LNCaP clone FGC (cell line): ENCODE results near the gene MRPS12.

Experiments
- DNase-seq: peaks from one replicate; pipeline ENCODE4 v3.0.0-alpha.2; 2011; ENCODE audit warnings: low read depth
- H3K4me3 ChIP-seq: 2 replicates; pipeline ENCODE4 v1.5.1; 2011; ENCODE audit warnings: mild to moderate bottlenecking, low read depth, low read length, control low read depth
- TF ChIP-seq, protein P1 (sequence below): IDR thresholded peaks from 2 replicates; pipeline ENCODE4 v1.5.1; 2012; ENCODE audit warnings: mild to moderate bottlenecking; ENCODE audit not compliant: control insufficient read depth, insufficient read depth; ENCODE audit errors: extremely low read depth

The MRPS12 gene

GRCh38 chr19:38917516-38917915 is 13.2 kb upstream of the MRPS12 start:
- H3K4me3 ChIP-seq: no peak overlapping the region
- TF ChIP-seq, protein P1, sequence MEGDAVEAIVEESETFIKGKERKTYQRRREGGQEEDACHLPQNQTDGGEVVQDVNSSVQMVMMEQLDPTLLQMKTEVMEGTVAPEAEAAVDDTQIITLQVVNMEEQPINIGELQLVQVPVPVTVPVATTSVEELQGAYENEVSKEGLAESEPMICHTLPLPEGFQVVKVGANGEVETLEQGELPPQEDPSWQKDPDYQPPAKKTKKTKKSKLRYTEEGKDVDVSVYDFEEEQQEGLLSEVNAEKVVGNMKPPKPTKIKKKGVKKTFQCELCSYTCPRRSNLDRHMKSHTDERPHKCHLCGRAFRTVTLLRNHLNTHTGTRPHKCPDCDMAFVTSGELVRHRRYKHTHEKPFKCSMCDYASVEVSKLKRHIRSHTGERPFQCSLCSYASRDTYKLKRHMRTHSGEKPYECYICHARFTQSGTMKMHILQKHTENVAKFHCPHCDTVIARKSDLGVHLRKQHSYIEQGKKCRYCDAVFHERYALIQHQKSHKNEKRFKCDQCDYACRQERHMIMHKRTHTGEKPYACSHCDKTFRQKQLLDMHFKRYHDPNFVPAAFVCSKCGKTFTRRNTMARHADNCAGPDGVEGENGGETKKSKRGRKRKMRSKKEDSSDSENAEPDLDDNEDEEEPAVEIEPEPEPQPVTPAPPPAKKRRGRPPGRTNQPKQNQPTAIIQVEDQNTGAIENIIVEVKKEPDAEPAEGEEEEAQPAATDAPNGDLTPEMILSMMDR: no peak

DNA sequence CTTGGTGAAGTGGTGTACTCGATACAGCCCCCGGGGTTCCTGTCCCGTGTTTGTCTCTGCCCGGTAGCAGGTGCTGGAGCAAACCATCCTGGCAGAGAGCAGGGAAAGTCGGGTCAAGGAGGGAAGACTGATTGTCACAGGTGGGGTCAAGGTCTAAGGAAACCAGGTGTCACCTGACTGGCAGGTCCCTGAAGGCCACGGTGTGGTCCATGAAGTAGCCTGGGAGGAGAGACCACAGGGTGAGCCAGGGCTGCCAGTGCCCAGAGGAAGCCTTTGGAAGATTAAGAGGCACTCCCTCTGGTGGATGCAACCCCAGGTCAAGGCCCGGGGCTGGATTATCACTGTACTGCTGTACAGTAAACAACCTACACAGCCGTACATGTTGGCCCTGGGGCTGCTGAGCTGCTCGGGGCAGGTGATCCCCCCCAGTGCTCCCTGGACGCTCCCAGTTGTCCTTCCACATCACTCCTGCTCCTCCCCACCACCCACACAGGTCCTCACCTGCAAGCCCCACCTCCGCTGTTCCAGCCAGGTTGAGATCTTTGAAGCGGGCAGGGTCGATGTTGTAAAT is 12.7 kb upstream of the MRPS12 start:
- TF ChIP-seq, protein P1: peak; percentile 4; the same call in 1 of the 2 replicates
- H3K4me3 ChIP-seq: no peak overlapping the region
- no peak for DNase-seq

More at GRCh38 chr19:38917516-38917915, 13.2 kb upstream of the MRPS12 start:
- no peak for DNase-seq

GRCh38 chr19:38918526-38918925 is 12.2 kb upstream of the MRPS12 start:
- TF ChIP-seq, protein P1: no peak
- H3K4me3 ChIP-seq: no peak overlapping the region
- no peak for DNase-seq

GRCh38 chr19:38919837-38920601 is 10.7 kb upstream of the MRPS12 start:
- TF ChIP-seq, protein P1: no peak
- H3K4me3 ChIP-seq: no peak overlapping the region
- no peak for DNase-seq

DNA sequence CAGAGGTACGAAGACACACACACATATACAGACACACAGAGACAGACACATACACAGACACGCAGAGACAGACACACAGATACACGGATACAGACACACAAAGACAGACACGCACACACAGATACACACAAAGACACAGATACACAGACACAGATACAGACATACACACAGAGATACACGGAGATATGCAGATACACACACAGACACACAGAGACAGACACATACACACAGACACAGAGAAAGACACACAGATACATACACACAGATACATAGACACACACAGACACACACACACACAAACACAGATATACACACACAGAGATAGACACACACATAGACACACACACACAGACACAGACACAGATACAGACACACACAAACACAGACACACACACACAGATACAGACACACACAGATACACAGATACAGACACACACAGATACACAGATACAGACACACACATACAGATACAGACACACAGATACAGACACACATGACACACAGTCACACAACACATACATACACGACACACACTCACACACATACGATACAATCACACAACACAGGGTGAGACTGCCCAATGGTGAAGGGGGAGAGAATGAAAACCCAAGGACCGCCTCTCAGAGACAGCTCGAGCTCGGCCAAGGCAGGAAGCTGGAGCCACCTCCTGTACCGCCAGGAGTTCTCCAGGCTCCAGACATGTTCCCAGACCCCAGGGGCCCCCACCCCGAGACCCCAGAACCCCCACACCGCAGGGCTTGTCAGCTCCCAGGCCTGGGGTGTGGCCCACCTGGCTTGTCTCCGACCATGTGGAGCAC is 9.9 kb upstream of the MRPS12 start:
- DNase-seq: no peak
- TF ChIP-seq, protein P1: no peak
- H3K4me3 ChIP-seq: no peak overlapping the region

DNA sequence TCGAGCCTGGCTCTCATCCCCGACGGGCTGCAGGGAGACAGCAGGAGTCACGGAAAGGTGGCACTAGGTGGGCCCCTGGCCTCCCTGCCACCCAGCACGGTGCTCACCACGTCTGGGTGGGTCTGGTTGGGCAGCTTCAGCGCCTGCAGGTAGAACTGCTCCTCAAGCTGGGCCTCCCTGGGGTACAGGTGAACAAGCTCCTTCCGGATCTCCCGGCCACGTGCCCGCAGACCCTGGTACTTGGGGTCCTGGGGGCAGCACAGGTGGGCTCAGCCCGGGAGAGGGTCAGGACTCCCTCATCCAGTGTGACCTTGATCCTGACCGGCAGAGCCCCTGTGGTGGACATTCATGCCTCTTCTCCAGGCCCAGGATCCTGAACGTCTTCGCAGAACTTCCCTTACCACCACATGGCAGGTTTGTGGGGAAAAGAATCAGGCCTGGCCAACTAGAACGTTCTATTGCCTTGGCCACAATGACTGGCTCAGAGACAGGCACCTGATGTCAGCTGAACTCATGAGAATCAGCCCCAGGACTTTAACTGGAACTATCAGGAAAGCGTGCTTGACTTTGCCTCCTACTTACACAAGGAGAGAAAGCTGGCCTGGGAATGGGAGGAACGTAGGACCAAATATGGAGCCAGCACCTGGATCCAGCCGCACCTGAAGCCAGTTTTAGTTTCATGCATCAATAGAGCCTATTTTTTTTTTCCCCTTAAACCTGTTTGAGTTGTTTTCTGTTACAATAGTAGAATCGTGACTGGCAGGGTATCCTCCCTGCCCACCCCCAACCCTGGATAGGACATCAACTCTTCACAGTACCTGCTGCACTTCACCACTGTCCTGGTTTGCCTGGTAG is 9.1 kb upstream of the MRPS12 start:
- no peak for DNase-seq
- no peak overlapping the region for H3K4me3 ChIP-seq
- TF ChIP-seq, protein P1: no peak
